Activated CD4-positive, alpha-beta T cell treated with anti-CD3 and anti-CD28 coated beads, Interleukin-2, amount 50 U/mL, for 16 hours (primary cell): ENCODE data around the gene FAM24A.
A peak's percentile ranks its signal among the peaks of the same experiment; 100 is the strongest.
"Not testable (repeated sequence)": the region's sequence is repeated elsewhere in the genome, so short reads cannot be mapped to it uniquely, and the experiment has no call there.

Experiments
- DNase-seq: peaks from one replicate; pipeline ENCODE4 v3.0.0-alpha.2; 2020

FAM24A gene

GRCh38 chr10:122910310-122910709 lies at the start of gene FAM24A:
TSS of gene FAM24A (plus strand) at chr10:122910610. CDS start at chr10:122911635, 1,025 bp downstream.
- no peak for DNase-seq

- no peak for DNase-seq
Observed at GRCh38 chr10:122861711-122862161, 48.7 kb upstream of the FAM24A start.

- DNase-seq = no peak
Observed at GRCh38 chr10:122863216-122864193, 46.9 kb upstream of the FAM24A start.

GRCh38 chr10:122864194-122864592 lies 46.2 kb upstream of the FAM24A start:
- no peak for DNase-seq

GRCh38 chr10:122864901-122865300 lies 45.5 kb upstream of the FAM24A start:
- DNase-seq = no peak

GRCh38 chr10:122866757-122867482 lies 43.5 kb upstream of the FAM24A start:
- not testable (repeated sequence) for DNase-seq

GRCh38 chr10:122868768-122869167 lies 41.6 kb upstream of the FAM24A start:
- not testable (repeated sequence) for DNase-seq

- not testable (repeated sequence) for DNase-seq
Observed at GRCh38 chr10:122871947-122872346, 38.5 kb upstream of the FAM24A start.

- no peak for DNase-seq
Observed at GRCh38 chr10:122875843-122876466, 34.5 kb upstream of the FAM24A start.

- no peak for DNase-seq
Observed at GRCh38 chr10:122876467-122876855, 33.9 kb upstream of the FAM24A start.

GRCh38 chr10:122877264-122877663 lies 33.1 kb upstream of the FAM24A start:
- peak; percentile 14 for DNase-seq

- DNase-seq = peak; percentile 50
Observed at GRCh38 chr10:122878799-122879338, 31.5 kb upstream of the FAM24A start.

GRCh38 chr10:122879339-122880273 lies 30.8 kb upstream of the FAM24A start, which contains the start of gene FAM24B:
TSS of gene FAM24B (minus strand) at chr10:122879581. CDS start at chr10:122850515, 29,066 bp downstream.
- peak; percentile 96 for DNase-seq

GRCh38 chr10:122882766-122883165 lies 27.6 kb upstream of the FAM24A start:
- DNase-seq = peak; percentile 33

GRCh38 chr10:122884166-122884565 lies 26.2 kb upstream of the FAM24A start:
- DNase-seq = no peak

GRCh38 chr10:122894261-122894944 lies 16.0 kb upstream of the FAM24A start:
- DNase-seq = no peak

- DNase-seq = not testable (repeated sequence)
Observed at GRCh38 chr10:122903861-122904260, 6.5 kb upstream of the FAM24A start.

- peak; percentile 31 for DNase-seq
Observed at GRCh38 chr10:122911889-122912484, 1.6 kb downstream of the FAM24A start.

- no peak for DNase-seq
Observed at GRCh38 chr10:122915700-122916099, 5.3 kb downstream of the FAM24A start.

GRCh38 chr10:122930140-122930539 lies 19.7 kb downstream of the FAM24A start:
- DNase-seq = no peak
